Muscle of arm (tissue), 12 donors: ENCODE measurements around the gene TTC27. TPM values are rescaled to one million over a fixed set of nuclear protein-coding genes. Genes with fewer than 3 reads are reported as not detected.
"Not testable (repeated sequence)": the region's sequence is repeated elsewhere in the genome, so short reads cannot be mapped to it uniquely, and the experiment has no call there.

Source experiments
- DNase-seq: peaks from one replicate; pipeline ENCODE4 v3.0.0-alpha.2; 2013
- polyA plus RNA-seq, 12 donors: library from polyadenylated mRNA; unstranded; fragments of 120-200 nt; gene quantifications; one replicate each; pipeline ENCODE4 v1.2.1, GENCODE V29; 2013; ENCODE audit not compliant: insufficient read length in 12 of 12

TTC27 gene
- polyA plus RNA-seq, 12 donors: 11.0 to 19.7 (median 17.1) TPM; not detected in 2

- DNase-seq: no peak
Measured at GRCh38 chr2:32847734-32848133, 219.9 kb downstream of the TTC27 start.

- no peak for DNase-seq
Measured at GRCh38 chr2:32849456-32850194, 221.8 kb downstream of the TTC27 start.

- no peak for DNase-seq
Measured at GRCh38 chr2:32851777-32852439, 224.1 kb downstream of the TTC27 start.

GRCh38 chr2:32852856-32853255 lies 225.0 kb downstream of the TTC27 start:
- DNase-seq: no peak

- no peak for DNase-seq
Measured at GRCh38 chr2:32856891-32857290, 229.0 kb downstream of the TTC27 start.

- DNase-seq: no peak
Measured at GRCh38 chr2:32858713-32859112, 230.9 kb downstream of the TTC27 start.

GRCh38 chr2:32860385-32860784 lies 232.5 kb downstream of the TTC27 start:
- no peak for DNase-seq

- DNase-seq: no peak
Measured at GRCh38 chr2:32862269-32863055, 234.6 kb downstream of the TTC27 start.

GRCh38 chr2:32863326-32863725 lies 235.5 kb downstream of the TTC27 start:
- no peak for DNase-seq

- no peak for DNase-seq
Measured at GRCh38 chr2:32863803-32864202, 236.0 kb downstream of the TTC27 start.

- DNase-seq: no peak
Measured at GRCh38 chr2:32864334-32865111, 236.7 kb downstream of the TTC27 start.

GRCh38 chr2:32865399-32866068 lies 237.7 kb downstream of the TTC27 start:
- DNase-seq: no peak

GRCh38 chr2:32866462-32866861 lies 238.6 kb downstream of the TTC27 start:
- not testable (repeated sequence) for DNase-seq
